Astrocyte (in vitro differentiated cells and primary cell): ENCODE measurements around the gene SMAD7. TPM values are rescaled to one million over a fixed set of nuclear protein-coding genes. Genes with fewer than 3 reads are reported as not detected.

ENCODE experiments used
- DNase-seq: peaks from one replicate; pipeline ENCODE4 v3.0.0-alpha.2; 2010; ENCODE audit warnings: low read depth
- FAIRE-seq: peaks from 2 replicates; lab custom pipeline; 2011; peaks lifted over from hg19 to GRCh38; lab: Jason Lieb, UNC
- H2AFZ ChIP-seq: 2 replicates; pipeline ENCODE4 v1.6.0; 2012; ENCODE audit warnings: low read depth, low read length, inconsistent platforms
- H3K27ac ChIP-seq: 2 replicates; pipeline ENCODE4 v1.5.1; 2011; ENCODE audit warnings: low read depth, low read length, inconsistent platforms
- H3K27me3 ChIP-seq: 2 replicates; pipeline ENCODE4 v1.6.0; 2011; ENCODE audit warnings: low read length, inconsistent platforms; ENCODE audit not compliant: insufficient read depth
- H3K36me3 ChIP-seq: 2 replicates; pipeline ENCODE4 v1.5.1; 2011; ENCODE audit warnings: low read length, inconsistent platforms; ENCODE audit not compliant: insufficient read depth
- H3K4me1 ChIP-seq: 2 replicates; pipeline ENCODE4 v1.5.1; 2011; ENCODE audit warnings: low read length, inconsistent platforms; ENCODE audit not compliant: insufficient read depth
- H3K4me2 ChIP-seq: 2 replicates; pipeline ENCODE4 v1.6.0; 2012; ENCODE audit warnings: low read length, inconsistent platforms
- H3K4me3 ChIP-seq: 2 replicates; pipeline ENCODE4 v1.5.1; 2011; ENCODE audit warnings: low read depth, mild to moderate bottlenecking, low read length, inconsistent platforms; ENCODE audit not compliant: insufficient read depth
- H3K79me2 ChIP-seq: 2 replicates; pipeline ENCODE4 v1.6.0; 2012; ENCODE audit warnings: mild to moderate bottlenecking, low read length, inconsistent platforms; ENCODE audit not compliant: insufficient read depth
- H3K9ac ChIP-seq: 2 replicates; pipeline ENCODE4 v1.6.0; 2012; ENCODE audit warnings: mild to moderate bottlenecking, low read length, inconsistent platforms
- H3K9me3 ChIP-seq: 2 replicates; pipeline ENCODE4 v1.5.1; 2012; ENCODE audit warnings: low read depth, mild to moderate bottlenecking, low read length, inconsistent platforms; ENCODE audit not compliant: insufficient read depth
- H4K20me1 ChIP-seq: 2 replicates; pipeline ENCODE4 v1.6.0; 2012; ENCODE audit warnings: low read length, inconsistent platforms; ENCODE audit not compliant: insufficient read depth
- H3K27ac Mint-ChIP-seq: one replicate; pipeline ENCODE4 v1.8.0; 2021; ENCODE audit warnings: mild to moderate bottlenecking, mixed read lengths; ENCODE audit not compliant: unreplicated experiment
- H3K27me3 Mint-ChIP-seq: one replicate; pipeline ENCODE4 v1.8.0; 2021; ENCODE audit warnings: low read depth, mixed read lengths; ENCODE audit not compliant: unreplicated experiment
- H3K36me3 Mint-ChIP-seq: one replicate; pipeline ENCODE4 v1.8.0; 2021; ENCODE audit warnings: low read depth, mixed read lengths; ENCODE audit not compliant: unreplicated experiment
- H3K4me1 Mint-ChIP-seq: one replicate; pipeline ENCODE4 v1.8.0; 2021; ENCODE audit warnings: low read depth, mixed read lengths; ENCODE audit not compliant: unreplicated experiment
- H3K4me3 Mint-ChIP-seq: one replicate; pipeline ENCODE4 v1.8.0; 2021; ENCODE audit warnings: mild to moderate bottlenecking, moderate library complexity, mixed read lengths; ENCODE audit not compliant: unreplicated experiment
- H3K9me3 Mint-ChIP-seq: one replicate; pipeline ENCODE4 v1.8.0; 2021; ENCODE audit warnings: mild to moderate bottlenecking, mixed read lengths; ENCODE audit not compliant: unreplicated experiment
- EZH2 ChIP-seq: IDR thresholded peaks from 2 replicates; pipeline ENCODE4 v1.6.1; 2012; ENCODE audit warnings: mild to moderate bottlenecking, low read length, inconsistent platforms; ENCODE audit not compliant: insufficient read depth
- total RNA-seq: library from RNA; stranded (reverse); gene quantifications from 2 replicates; pipeline ENCODE4 v1.2.1, GENCODE V29; 2021
- TF ChIP-seq, protein P1 (sequence below): IDR thresholded peaks from 2 replicates; pipeline ENCODE4 v1.5.1; 2011; ENCODE audit warnings: low read depth, mild to moderate bottlenecking, inconsistent platforms, low read length, moderate library complexity; ENCODE audit not compliant: insufficient read depth

The SMAD7 gene
- total RNA-seq, 1 donor from 2014 or later = 62.9 TPM

DNA sequence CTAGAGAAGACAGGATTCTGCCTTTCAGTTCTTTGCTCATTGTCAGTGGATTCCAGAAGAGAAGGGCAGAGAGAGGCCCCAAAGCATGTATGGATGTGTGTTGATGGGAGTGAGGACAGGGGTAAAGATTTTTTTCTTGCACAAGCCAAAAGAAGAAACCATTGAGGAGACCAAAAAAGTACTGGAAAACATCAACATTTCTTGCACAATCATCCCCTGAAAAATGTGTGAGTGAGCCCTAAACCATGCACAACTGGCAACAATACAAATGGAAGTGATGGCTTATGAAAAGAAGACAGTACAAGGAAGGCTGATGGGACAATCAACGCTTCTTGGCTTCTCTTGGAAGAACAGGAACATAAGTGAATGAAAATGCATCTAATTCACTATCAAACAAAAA is 5.6 kb upstream of the SMAD7 start:
- no peaks in the 10 kb centered on the region for H3K36me3 ChIP-seq
- no peak for FAIRE-seq
- peaks cover 47% of the 10 kb centered on the region for H3K4me1 ChIP-seq
- H3K9ac ChIP-seq = peak overlapping the region; percentile 61
- peak; percentile 71 for DNase-seq
- H3K9me3 ChIP-seq = no peaks in the 10 kb centered on the region
- H4K20me1 ChIP-seq = no peaks in the 10 kb centered on the region
- no peak overlapping the region for H3K4me3 ChIP-seq
- no peak overlapping the region for H3K4me3 Mint-ChIP-seq
- H3K4me1 Mint-ChIP-seq = peaks cover 45% of the 10 kb centered on the region
- H3K9me3 Mint-ChIP-seq = no peaks in the 10 kb centered on the region
- TF ChIP-seq, protein P1, sequence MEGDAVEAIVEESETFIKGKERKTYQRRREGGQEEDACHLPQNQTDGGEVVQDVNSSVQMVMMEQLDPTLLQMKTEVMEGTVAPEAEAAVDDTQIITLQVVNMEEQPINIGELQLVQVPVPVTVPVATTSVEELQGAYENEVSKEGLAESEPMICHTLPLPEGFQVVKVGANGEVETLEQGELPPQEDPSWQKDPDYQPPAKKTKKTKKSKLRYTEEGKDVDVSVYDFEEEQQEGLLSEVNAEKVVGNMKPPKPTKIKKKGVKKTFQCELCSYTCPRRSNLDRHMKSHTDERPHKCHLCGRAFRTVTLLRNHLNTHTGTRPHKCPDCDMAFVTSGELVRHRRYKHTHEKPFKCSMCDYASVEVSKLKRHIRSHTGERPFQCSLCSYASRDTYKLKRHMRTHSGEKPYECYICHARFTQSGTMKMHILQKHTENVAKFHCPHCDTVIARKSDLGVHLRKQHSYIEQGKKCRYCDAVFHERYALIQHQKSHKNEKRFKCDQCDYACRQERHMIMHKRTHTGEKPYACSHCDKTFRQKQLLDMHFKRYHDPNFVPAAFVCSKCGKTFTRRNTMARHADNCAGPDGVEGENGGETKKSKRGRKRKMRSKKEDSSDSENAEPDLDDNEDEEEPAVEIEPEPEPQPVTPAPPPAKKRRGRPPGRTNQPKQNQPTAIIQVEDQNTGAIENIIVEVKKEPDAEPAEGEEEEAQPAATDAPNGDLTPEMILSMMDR = no peak
- no peak for TF ChIP-seq EZH2
- no peaks in the 10 kb centered on the region for H3K27me3 Mint-ChIP-seq
- H3K27ac ChIP-seq = peak overlapping the region; percentile 78
- H3K36me3 Mint-ChIP-seq = no peaks in the 10 kb centered on the region
- peaks cover 4% of the 10 kb centered on the region for H3K79me2 ChIP-seq
- H3K27me3 ChIP-seq = no peaks in the 10 kb centered on the region
- peak overlapping the region; percentile 83 for H3K27ac Mint-ChIP-seq
- H3K4me2 ChIP-seq = peak overlapping the region; percentile 62
- H2AFZ ChIP-seq = no peak overlapping the region

DNA sequence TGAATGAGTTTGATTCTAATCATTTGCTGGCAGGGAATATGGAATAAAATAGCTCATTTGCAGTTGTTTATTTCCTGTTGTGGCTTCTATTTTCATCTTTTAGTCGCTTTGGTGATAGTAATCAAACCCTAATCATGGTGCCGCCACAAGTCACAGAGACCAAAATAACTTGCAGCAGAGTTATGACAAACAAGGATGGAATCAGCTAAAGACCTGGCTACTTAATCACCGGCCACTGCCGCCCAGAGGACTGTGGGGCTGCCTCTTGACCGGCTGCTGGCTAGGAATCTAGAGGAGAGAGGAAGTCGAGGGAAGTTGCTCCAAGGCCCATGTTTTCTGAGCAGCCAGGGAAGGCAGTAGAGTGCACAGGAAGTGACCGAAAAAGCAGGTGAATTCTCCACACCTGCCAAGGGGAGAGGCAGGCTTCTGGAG is 5.1 kb upstream of the SMAD7 start:
- H3K79me2 ChIP-seq = peaks cover 9% of the 10 kb centered on the region
- peaks cover 4% of the 10 kb centered on the region for H4K20me1 ChIP-seq
- Mint-ChIP-seq H3K27ac (peak overlapping the region; percentile 83), H3K4me1 (peaks cover 42% of the 10 kb centered on the region), H3K36me3 (peaks cover 2% of the 10 kb centered on the region), H3K27me3 (no peaks in the 10 kb centered on the region), H3K4me3 (peak overlapping the region; percentile 30), H3K9me3 (no peaks in the 10 kb centered on the region)
- H3K9me3 ChIP-seq = no peaks in the 10 kb centered on the region
- H3K36me3 ChIP-seq = no peaks in the 10 kb centered on the region
- H3K4me3 ChIP-seq = no peak overlapping the region
- peak; percentile 32 for FAIRE-seq
- peak; percentile 89 for DNase-seq
- no peaks in the 10 kb centered on the region for H3K27me3 ChIP-seq
- H2AFZ ChIP-seq = no peak overlapping the region
- H3K4me2 ChIP-seq = peak overlapping the region; percentile 62
- H3K4me1 ChIP-seq = peaks cover 42% of the 10 kb centered on the region
- peak overlapping the region; percentile 78 for H3K27ac ChIP-seq
- peak overlapping the region; percentile 61 for H3K9ac ChIP-seq
- no peak for TF ChIP-seq EZH2
- TF ChIP-seq, protein P1 = no peak

DNA sequence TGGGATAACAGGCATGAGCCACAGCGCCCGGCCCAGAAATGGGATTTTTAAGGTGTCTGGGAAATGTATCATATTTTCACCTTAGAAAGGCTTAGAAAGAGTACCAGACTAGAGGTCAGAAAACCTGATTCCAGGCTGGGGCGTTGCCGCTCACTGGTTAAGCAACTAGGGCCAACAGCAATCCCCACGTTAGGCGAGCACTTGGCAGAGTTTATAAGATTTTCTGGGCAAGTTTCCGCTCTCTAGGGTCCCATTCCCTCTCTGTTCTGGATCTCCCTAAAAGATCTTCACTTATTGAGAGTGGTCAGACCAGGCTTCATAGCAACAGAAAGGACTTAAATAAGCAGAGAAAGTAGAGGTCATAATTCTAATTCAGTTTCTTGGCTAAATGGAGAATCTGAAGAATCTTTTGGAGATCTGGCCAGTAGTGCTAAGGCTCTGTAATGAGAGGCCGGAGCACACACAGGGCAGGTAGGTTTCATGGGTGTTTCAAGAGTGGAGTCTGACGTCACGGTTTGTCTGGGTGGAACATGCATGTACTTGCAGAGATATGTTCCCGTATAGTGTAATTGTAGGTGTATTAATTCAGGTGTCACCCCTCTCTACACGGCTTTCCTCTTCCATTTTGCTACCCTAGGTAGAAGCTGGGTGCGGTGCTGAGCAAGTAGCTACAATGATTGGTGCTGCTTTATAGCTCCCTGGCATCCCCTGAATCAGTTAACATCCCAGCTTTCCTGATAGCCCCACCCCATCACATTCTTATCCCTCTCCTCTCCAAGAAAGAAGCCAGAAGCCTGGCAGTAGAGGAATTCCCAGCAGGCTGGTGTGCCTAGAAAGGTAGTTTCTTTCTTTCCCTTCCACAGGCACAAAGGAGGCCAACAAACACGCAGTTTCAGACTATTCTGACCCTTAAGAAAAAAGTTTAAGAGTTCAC is 4.4 kb upstream of the SMAD7 start:
- no peak overlapping the region for H2AFZ ChIP-seq
- H3K4me1 Mint-ChIP-seq = peaks cover 37% of the 10 kb centered on the region
- H3K27ac Mint-ChIP-seq = peak overlapping the region; percentile 83
- H3K36me3 Mint-ChIP-seq = peaks cover 3% of the 10 kb centered on the region
- H3K4me2 ChIP-seq = peak overlapping the region; percentile 62
- peak overlapping the region; percentile 30 for H3K4me3 Mint-ChIP-seq
- no peak for FAIRE-seq
- no peak overlapping the region for H3K4me3 ChIP-seq
- no peaks in the 10 kb centered on the region for H3K36me3 ChIP-seq
- no peaks in the 10 kb centered on the region for H3K27me3 ChIP-seq
- peak overlapping the region; percentile 78 for H3K27ac ChIP-seq
- H3K79me2 ChIP-seq = peaks cover 16% of the 10 kb centered on the region
- DNase-seq = no peak
- TF ChIP-seq, protein P1 = no peak
- no peak for TF ChIP-seq EZH2
- peaks cover 9% of the 10 kb centered on the region for H4K20me1 ChIP-seq
- H3K9me3 ChIP-seq = no peaks in the 10 kb centered on the region
- H3K9ac ChIP-seq = peak overlapping the region; percentile 61
- H3K4me1 ChIP-seq = peaks cover 36% of the 10 kb centered on the region
- no peaks in the 10 kb centered on the region for H3K27me3 Mint-ChIP-seq
- no peaks in the 10 kb centered on the region for H3K9me3 Mint-ChIP-seq
